Ovary (tissue), 3 donors: ENCODE measurements around the gene DKK3.

Experiments used
- CTCF ChIP-seq, 3 donors: fragments of 450-650 bp in 2 of 3; fragments of 200-600 bp in 1 of 3; IDR thresholded peaks; one replicate each; pipeline versions ENCODE4 v1.5.1 to v1.8.0; 2016 to 2022; ENCODE audit warnings: antibody characterized with exemption in 3 of 3, mild to moderate bottlenecking in 1 of 3
- EP300 ChIP-seq: sonication (generic); formaldehyde crosslinking; IDR thresholded peaks from one replicate; pipeline ENCODE4 v1.6.1; 2017; ENCODE audit warnings: antibody characterized with exemption
- POLR2A ChIP-seq: fragments of 450-650 bp; IDR thresholded peaks from one replicate; pipeline ENCODE4 v1.6.1; 2017; ENCODE audit warnings: antibody characterized with exemption, mild to moderate bottlenecking, moderate library complexity
- donor health status: DM: no; HTN: no; CAD: no.

DNA sequence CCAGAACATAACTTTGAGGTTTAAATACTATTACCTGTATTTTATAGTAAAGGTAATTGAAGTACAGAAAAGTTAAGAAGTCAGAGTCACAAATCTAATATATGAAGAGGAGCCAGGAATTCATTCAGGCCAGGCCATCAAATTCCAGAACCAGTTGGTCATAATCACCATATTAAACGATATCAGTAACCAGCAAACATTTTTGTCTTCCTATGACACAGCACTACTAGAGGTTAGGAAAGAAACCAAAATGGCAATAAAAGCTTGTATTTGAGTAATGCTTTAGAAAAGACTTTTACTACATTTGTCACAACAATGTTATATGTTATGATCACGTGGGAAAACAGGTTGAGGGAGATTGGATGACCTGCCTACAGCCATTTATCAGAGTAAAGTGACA is 62.2 kb downstream of the DKK3 start:
- TF ChIP-seq POLR2A (no peak), CTCF (IDR thresholded peaks at IDR 0.05) (no peak), EP300 (no peak)
